Fibroblast of lung (primary cell): ENCODE results near the gene EBPL. TPM values are rescaled to one million over a fixed set of nuclear protein-coding genes. Genes with fewer than 3 reads are reported as not detected.

Experiments used
- DNase-seq, 2 donors: peaks; one replicate each; pipeline versions ENCODE4 v3.0.0 to v3.0.0-alpha.2; 2010; ENCODE audit warnings: low read depth in 2 of 2
- H2AFZ ChIP-seq: 2 replicates; pipeline ENCODE4 v1.5.1; 2012; ENCODE audit warnings: low read length, control low read depth, inconsistent platforms
- H3K27ac ChIP-seq: 2 replicates; pipeline ENCODE4 v1.5.1; 2011; ENCODE audit warnings: low read length, control low read depth; ENCODE audit not compliant: insufficient read depth
- H3K27me3 ChIP-seq: 2 replicates; pipeline ENCODE4 v1.5.1; 2011; ENCODE audit warnings: mild to moderate bottlenecking, low read length; ENCODE audit not compliant: control insufficient read depth, insufficient read depth
- H3K36me3 ChIP-seq: 2 replicates; pipeline ENCODE4 v1.5.1; 2011; ENCODE audit warnings: low read length; ENCODE audit not compliant: control insufficient read depth, insufficient read depth
- H3K4me1 ChIP-seq: 2 replicates; pipeline ENCODE4 v1.5.1; 2011; ENCODE audit warnings: low read length; ENCODE audit not compliant: control insufficient read depth, insufficient read depth; ENCODE audit errors: extremely low read depth
- H3K4me2 ChIP-seq: 2 replicates; pipeline ENCODE4 v1.5.1; 2011; ENCODE audit warnings: low read length, control low read depth; ENCODE audit not compliant: insufficient read depth; ENCODE audit errors: extremely low read depth
- H3K4me3 ChIP-seq, 4 experiments: fragments of 200-600 bp in 1 of 4; sonication (generic) in 1 of 4; replicated peaks in 1 of 4; 2 replicates each; pipeline ENCODE4 v1.5.1; 2011 to 2016; ENCODE audit warnings: low read length in 4 of 4, low read depth in 3 of 4, mild to moderate bottlenecking in 3 of 4, control low read depth in 2 of 4, inconsistent platforms in 1 of 4, mixed read lengths in 1 of 4; ENCODE audit not compliant: insufficient read depth in 1 of 4; ENCODE audit errors: control extremely low read depth in 1 of 4
- H3K79me2 ChIP-seq: 2 replicates; pipeline ENCODE4 v1.5.1; 2012; ENCODE audit warnings: mild to moderate bottlenecking, low read length, inconsistent platforms; ENCODE audit not compliant: control insufficient read depth, insufficient read depth
- H3K9ac ChIP-seq: 2 replicates; pipeline ENCODE4 v1.5.1; 2011; ENCODE audit warnings: mild to moderate bottlenecking, low read length, control low read depth; ENCODE audit not compliant: insufficient read depth
- H3K9me3 ChIP-seq: 2 replicates; pipeline ENCODE4 v1.5.1; 2012; ENCODE audit warnings: low read depth, low read length; ENCODE audit not compliant: control insufficient read depth, insufficient read depth
- H4K20me1 ChIP-seq: 2 replicates; pipeline ENCODE4 v1.5.1; 2011; ENCODE audit warnings: low read length; ENCODE audit not compliant: control insufficient read depth, insufficient read depth; ENCODE audit errors: extremely low read depth
- EZH2 ChIP-seq: IDR thresholded peaks from 2 replicates; pipeline ENCODE4 v1.5.1; 2012; ENCODE audit warnings: low read length, control low read depth, mild to moderate bottlenecking; ENCODE audit errors: missing control alignments
- polyA plus RNA-seq, 2 donors: library from polyadenylated mRNA; depleted of rRNA in 1 of 2; stranded (reverse) in 1 of 2; unstranded in 1 of 2; fragments of >200 nt; gene quantifications; 2 replicates each; pipeline ENCODE4 v1.2.1, GENCODE V29; 2011 to 2012; ENCODE audit warnings: missing spikeins in 1 of 2
- total RNA-seq: library from RNA; depleted of rRNA; stranded (reverse); fragments of >200 nt; gene quantifications from 2 replicates; pipeline ENCODE4 v1.2.1, GENCODE V29; 2014
- TF ChIP-seq, protein P1 (sequence below), 2 donors: IDR thresholded peaks in 1 of 2; conservative IDR thresholded peaks in 1 of 2; 1 replicate in 1 of 2; 2 replicates in 1 of 2; pipeline ENCODE4 v1.5.1; 2011 to 2012; ENCODE audit warnings: low read length in 2 of 2, control low read depth in 1 of 2, inconsistent platforms in 1 of 2, low read depth in 1 of 2, mild to moderate bottlenecking in 1 of 2

The EBPL gene
- total and polyA plus RNA-seq, 2 donors (not counting 1 experiment from before 2014, with no cell fraction given), result 69.4 to 90.3 TPM

DNA sequence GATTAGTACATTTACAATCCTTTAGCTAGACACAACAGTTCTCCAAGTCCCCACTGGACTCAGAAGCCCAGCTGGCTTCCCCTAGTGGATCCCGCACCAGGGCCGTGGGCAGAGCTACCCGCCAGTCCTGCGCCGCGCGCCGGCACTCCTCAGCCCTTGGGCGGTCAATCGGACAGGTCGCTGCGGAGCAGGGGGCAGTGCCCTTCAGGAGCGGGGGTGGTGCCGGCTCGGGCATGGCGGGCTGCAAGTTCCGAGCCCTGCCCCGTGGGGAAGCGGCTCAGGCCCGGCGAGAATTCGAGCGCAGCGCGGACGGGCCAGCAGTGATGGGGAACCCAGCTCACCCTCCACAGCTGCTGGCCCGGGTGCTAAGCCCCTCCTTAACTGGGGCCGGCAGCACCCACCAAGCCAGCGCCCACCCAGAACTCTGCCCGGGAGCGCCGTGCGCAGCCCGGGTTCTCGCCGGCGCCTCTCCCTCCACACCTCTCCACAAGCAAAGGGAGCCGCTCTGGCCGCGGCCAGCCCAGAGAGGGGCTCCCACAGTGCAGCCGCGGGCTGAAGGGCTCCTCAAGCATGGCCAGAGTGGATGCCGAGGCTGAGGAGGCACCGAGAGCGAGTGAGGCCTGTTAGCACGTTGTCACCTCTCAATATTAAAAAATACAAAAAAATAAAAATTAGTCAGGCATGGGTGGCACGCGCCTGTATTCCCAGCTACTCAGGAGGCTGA lies 12.9 kb downstream of the EBPL start:
- Histone ChIP-seq H3K4me1 (no peaks in the 10 kb centered on the region), H3K4me2 (no peak overlapping the region), H3K4me3 (no peak overlapping the region), H3K27ac (no peak overlapping the region), H2AFZ (no peak overlapping the region), H4K20me1 (no peaks in the 10 kb centered on the region), H3K79me2 (peaks cover 3% of the 10 kb centered on the region), H3K36me3 (no peaks in the 10 kb centered on the region), H3K27me3 (no peaks in the 10 kb centered on the region), H3K9me3 (no peaks in the 10 kb centered on the region), H3K9ac (no peak overlapping the region)
- no peak for DNase-seq
- TF ChIP-seq EZH2, result no peak
- TF ChIP-seq, protein P1, sequence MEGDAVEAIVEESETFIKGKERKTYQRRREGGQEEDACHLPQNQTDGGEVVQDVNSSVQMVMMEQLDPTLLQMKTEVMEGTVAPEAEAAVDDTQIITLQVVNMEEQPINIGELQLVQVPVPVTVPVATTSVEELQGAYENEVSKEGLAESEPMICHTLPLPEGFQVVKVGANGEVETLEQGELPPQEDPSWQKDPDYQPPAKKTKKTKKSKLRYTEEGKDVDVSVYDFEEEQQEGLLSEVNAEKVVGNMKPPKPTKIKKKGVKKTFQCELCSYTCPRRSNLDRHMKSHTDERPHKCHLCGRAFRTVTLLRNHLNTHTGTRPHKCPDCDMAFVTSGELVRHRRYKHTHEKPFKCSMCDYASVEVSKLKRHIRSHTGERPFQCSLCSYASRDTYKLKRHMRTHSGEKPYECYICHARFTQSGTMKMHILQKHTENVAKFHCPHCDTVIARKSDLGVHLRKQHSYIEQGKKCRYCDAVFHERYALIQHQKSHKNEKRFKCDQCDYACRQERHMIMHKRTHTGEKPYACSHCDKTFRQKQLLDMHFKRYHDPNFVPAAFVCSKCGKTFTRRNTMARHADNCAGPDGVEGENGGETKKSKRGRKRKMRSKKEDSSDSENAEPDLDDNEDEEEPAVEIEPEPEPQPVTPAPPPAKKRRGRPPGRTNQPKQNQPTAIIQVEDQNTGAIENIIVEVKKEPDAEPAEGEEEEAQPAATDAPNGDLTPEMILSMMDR (conservative IDR thresholded peaks at IDR 0.05 in 1 of 2, IDR thresholded peaks at IDR 0.05 in 1 of 2; ENCODE audit: low read depth in 1 of 2, low read length in 2 of 2), result no peak

- no peak for DNase-seq
- no peak overlapping the region for H2AFZ ChIP-seq
- no peak overlapping the region for H3K27ac ChIP-seq
- no peaks in the 10 kb centered on the region for H3K36me3 ChIP-seq
- H3K4me3 ChIP-seq, result no peak overlapping the region
- no peaks in the 10 kb centered on the region for H3K9me3 ChIP-seq
- no peaks in the 10 kb centered on the region for H3K27me3 ChIP-seq
- H3K4me1 ChIP-seq, result no peaks in the 10 kb centered on the region
- H3K4me2 ChIP-seq, result no peak overlapping the region
- no peak for TF ChIP-seq EZH2
- no peaks in the 10 kb centered on the region for H4K20me1 ChIP-seq
- peaks cover 3% of the 10 kb centered on the region for H3K79me2 ChIP-seq
- no peak overlapping the region for H3K9ac ChIP-seq
Measured at GRCh38 chr13:49676581-49677298, 14.5 kb downstream of the EBPL start.

- H3K4me2 ChIP-seq, result no peak overlapping the region
- H3K4me3 ChIP-seq, result no peak overlapping the region
- H2AFZ ChIP-seq, result no peak overlapping the region
Measured at GRCh38 chr13:49670828-49671227, 20.5 kb downstream of the EBPL start.

More at GRCh38 chr13:49670828-49671227, 20.5 kb downstream of the EBPL start:
- Histone ChIP-seq H3K27me3 (no peaks in the 10 kb centered on the region), H3K9ac (no peak overlapping the region), H3K27ac (no peak overlapping the region), H3K4me1 (no peaks in the 10 kb centered on the region), H4K20me1 (no peaks in the 10 kb centered on the region), H3K36me3 (peaks cover 6% of the 10 kb centered on the region), H3K79me2 (no peaks in the 10 kb centered on the region), H3K9me3 (no peaks in the 10 kb centered on the region)
- TF ChIP-seq EZH2, result no peak
- TF ChIP-seq, protein P1 (conservative IDR thresholded peaks at IDR 0.05 in 1 of 2, IDR thresholded peaks at IDR 0.05 in 1 of 2; ENCODE audit: low read depth in 1 of 2, low read length in 2 of 2), result no peak
- DNase-seq, result no peak
